OCI-LY3 (cell line): ENCODE data around the gene DPM1.

Experiments used
- EZH2phosphoT487 ChIP-seq: fragments of 200-600 bp; shearing (Covaris generic); IDR thresholded peaks from 2 replicates; pipeline ENCODE4 v1.6.1; 2018; ENCODE audit warnings: antibody characterized with exemption, mixed run types, low read depth
- TF ChIP-seq, protein P1 (sequence below): fragments of 200-600, 300-600 bp; sonication (generic); IDR thresholded peaks from 2 replicates; pipeline ENCODE4 v1.5.1; 2014; ENCODE audit warnings: antibody characterized with exemption, low read length, low read depth

DNA sequence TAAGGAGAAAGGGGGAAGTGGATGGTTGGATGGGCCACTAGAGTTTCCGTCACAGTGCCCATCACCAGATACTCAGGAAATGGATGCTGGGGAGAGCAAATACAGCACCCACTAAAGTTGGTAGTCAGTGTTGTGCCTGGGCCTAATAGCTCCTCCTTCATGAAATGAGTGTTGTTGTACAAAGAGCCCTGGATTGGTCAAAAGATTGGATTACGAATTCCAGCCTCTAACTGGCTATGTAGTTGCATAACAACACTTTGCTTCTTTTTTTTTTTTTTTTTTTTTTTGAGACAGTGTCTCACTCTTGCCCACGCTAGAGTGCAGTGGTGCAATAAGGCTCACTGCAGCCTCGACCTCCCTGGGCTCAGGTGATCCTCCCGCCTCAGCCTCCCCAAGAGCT lies 37.2 kb upstream of the DPM1 start:
- TF ChIP-seq, protein P1, sequence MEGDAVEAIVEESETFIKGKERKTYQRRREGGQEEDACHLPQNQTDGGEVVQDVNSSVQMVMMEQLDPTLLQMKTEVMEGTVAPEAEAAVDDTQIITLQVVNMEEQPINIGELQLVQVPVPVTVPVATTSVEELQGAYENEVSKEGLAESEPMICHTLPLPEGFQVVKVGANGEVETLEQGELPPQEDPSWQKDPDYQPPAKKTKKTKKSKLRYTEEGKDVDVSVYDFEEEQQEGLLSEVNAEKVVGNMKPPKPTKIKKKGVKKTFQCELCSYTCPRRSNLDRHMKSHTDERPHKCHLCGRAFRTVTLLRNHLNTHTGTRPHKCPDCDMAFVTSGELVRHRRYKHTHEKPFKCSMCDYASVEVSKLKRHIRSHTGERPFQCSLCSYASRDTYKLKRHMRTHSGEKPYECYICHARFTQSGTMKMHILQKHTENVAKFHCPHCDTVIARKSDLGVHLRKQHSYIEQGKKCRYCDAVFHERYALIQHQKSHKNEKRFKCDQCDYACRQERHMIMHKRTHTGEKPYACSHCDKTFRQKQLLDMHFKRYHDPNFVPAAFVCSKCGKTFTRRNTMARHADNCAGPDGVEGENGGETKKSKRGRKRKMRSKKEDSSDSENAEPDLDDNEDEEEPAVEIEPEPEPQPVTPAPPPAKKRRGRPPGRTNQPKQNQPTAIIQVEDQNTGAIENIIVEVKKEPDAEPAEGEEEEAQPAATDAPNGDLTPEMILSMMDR, result no peak
- TF ChIP-seq EZH2phosphoT487, result no peak
